DMS53 treated with DMSO at 0.1 percent for 48 hours (cell line): Measurements from ENCODE around the gene DEPDC1B.
"Not testable (repeated sequence)": the region's sequence is repeated elsewhere in the genome, so short reads cannot be mapped to it uniquely, and the experiment has no call there.

Experiments used
- DNase-seq: peaks from one replicate; lab custom pipeline; 2025; ENCODE audit not compliant: unreplicated experiment; lab: John Stamatoyannopoulos, UW

Gene DEPDC1B

DNA sequence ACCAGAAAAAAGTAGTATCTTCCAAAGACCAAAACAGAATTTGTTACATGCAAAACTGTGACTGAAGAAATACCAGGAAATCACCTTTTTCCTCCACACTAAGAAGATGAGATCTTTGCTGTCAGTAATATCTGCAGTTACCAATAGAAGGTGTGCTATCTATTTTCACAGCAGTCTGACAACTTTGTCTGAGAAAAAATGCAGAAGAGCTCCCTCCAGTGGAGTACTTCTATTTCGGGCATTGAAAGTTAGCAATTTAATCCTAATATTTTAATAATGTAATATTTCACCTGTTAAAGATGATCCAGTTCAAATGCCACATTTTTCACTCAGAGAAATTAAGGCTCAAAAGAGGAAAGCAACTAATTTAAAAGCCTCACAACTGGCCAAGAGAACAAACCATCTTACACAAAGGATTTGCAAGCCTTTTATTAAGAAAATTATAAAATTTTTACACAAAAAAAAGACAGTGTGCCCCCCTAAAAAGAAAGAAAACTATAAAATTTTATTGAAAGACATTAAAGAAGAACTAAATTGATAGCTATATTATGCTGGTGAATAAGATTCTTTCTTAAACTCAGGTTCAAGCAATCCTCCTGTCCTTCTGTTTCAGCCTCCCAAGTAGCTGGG lies 50.6 kb downstream of the DEPDC1B start:
- peak; percentile 67 for DNase-seq

DNA sequence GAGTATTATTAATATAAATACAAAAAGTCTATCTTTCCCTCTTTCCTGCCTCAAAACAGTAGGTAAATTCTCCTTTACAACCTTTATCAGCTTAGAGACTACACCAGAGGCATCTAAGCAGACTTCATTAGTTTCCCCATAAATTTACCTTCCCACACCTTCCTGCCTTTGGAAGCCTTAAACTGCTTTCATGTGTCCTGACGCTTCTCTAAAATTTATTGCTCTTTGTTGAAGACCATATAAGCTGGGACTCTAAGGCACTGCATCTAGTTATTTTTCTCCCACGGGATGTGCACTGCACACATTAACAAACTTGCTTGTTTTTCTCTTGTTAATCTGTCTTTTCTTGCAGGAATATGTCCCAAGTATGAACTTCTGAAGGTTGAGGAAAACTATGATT lies 51.8 kb downstream of the DEPDC1B start:
- DNase-seq = no peak

DNA sequence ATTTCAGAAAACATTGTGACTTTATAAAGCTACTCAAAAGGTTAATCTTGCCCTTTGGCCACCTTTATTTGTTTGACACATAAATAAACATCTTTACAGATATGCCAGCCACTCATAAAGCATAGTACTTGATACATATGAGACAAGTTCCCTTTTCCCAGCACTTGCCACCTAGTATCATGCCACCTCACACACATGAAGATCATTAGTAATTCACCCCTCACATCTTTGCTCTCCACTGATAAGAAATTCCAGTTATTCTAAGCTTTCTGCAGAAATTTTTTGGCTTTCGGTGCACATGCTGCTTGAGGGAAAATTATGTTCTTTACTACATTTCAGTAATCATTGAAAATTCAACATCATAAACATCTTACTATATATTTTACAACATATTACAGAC lies 59.1 kb downstream of the DEPDC1B start:
- no peak for DNase-seq

DNA sequence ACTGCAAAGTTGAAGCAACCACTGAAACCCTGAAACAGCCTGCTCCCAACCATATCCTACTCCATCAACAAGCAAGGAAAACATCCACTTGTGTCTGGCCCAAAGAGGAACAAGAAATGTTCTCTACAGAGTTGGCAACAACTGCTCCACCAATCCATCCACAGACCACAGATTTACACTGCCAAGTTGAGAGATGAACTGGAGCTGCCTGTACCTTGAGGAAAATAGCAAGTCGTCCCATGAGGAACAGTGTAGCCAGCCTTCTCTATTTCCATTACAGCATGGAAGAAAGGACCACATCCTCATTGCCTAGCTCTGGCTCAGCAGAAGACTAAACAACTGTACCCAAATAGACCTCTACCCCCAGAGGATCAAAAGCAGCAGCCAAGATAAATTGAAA lies 60.4 kb downstream of the DEPDC1B start:
- no peak for DNase-seq

DNA sequence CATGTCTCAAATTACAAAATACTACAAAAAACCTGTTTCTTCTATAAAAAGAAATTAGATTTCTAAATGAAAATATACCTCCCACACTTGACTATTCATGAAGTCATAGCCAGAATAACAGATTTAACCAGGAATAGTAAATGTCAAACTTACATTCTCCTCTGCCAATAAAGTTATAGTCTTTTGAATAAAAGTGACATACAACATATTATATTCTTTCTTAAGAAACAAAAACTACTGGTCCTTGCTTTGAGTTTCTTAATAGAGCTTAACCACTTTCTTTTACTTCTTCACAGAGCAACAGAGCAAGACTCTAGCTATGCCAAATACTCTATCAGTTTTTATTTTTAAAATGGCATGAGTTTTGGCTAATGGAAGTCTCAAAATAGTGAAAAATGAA lies 61.7 kb downstream of the DEPDC1B start:
- DNase-seq = no peak

DNA sequence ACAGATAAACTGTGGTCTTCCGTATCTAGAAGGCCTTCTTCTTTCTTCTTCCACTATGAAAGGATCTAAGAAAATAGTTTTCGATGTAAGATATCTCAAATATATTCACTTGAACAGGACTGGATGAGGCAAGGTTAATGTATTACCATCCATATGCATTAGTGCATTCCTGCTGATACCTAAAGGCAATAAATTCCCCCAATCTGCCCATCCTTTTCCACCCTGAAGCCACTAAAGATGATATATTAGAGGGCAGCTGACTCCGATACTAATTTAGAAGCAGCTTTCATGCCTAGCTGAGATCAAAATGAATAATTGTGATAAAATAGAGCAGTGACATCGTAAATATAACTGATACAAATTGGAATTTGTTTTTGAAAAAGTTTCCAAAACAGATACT lies 63.3 kb downstream of the DEPDC1B start:
- no peak for DNase-seq

DNA sequence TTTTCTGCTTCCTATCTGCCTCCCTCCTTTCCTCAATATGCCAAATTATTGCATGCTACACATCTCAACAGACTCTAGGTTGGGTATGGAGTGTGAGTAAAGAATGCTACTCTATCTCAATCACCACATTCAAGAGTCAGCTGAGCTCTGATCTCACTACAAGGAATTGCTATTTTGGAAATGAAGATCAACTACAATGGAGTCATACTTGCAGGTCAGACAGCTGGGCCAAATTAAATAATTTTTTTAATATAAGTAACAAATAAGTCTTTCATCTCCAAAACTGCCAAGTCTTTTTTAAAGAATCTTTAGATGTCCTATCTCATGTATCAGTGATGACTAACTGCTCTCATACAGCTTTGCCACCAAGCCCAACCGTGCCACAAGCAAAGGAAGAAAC lies 64.0 kb downstream of the DEPDC1B start:
- DNase-seq = no peak

DNA sequence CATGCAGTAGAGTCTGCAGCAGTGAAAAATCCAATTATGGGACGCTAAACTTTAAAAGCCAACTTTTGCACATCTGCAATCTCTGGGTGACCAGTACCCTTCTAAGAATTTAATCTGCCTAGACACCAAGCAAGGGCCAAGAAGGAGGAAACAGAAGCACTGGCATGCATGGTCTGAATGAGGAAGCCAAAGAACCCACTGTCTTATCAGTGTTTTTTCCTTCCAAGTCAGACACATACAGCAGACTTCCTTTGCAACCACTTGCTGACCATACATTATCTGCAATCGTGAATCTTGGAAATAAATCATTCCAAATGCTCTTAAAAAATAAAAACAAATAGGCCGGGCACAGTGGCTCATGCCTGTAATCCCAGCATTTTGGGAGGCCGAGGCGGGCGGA lies 65.9 kb downstream of the DEPDC1B start:
- DNase-seq = no peak

DNA sequence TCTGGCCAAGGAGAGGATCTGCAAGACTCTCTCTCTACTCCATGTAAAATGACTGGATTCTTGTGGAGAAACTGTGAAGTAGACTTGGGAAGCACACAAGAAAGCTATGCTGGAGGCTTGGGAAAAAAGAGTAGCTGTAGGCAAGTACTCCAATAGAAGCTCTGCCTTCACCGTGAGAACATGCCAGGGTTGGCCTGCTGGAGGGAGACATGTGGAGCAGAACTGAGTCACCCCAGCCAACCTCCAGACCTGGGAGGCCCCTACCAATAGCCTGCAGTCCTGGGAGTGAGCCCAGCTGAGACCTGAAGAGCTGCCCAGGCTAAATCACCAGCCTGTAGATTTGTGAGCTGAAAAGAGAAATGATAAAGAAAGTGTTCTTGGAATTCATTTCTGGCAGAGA lies 66.6 kb downstream of the DEPDC1B start:
- no peak for DNase-seq

DNA sequence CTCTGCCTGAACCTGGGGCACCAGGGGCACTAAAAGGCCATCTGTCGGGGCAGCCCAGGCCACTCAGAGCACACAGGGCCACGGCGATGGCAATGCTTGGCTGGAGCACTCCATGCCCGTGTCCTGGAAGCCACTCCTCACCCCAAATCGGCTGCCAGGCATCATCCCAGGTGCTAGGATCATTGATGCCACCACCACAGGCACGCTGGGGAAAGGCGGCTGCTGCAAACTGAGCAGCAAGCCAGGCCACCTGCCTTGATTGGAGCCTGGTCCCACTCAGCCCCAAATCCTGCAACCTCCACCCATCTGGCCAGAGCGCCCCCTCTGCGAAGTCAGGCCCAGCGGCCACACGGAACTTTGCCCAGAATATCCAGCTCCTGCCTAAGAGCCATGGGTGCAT lies 67.8 kb downstream of the DEPDC1B start:
- DNase-seq = no peak

DNA sequence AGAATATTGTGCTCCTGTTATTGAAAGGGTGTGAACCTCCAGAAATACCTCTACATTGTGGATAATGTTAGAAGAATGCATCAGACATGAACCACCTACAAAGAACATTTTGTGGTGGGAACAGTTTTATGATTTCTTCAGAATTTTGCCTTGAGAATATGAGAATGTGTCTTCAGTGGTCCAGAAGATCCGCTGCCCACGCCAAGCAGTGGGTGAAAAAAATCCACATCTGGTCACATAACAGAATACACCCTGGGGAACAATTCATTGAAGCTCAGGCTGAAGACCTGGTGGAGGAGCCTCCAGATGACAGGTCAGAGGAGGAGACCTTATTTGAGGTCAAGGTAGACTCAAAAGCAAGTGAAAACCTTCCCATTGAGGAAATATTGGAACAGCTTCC lies 69.1 kb downstream of the DEPDC1B start:
- no peak for DNase-seq

DNA sequence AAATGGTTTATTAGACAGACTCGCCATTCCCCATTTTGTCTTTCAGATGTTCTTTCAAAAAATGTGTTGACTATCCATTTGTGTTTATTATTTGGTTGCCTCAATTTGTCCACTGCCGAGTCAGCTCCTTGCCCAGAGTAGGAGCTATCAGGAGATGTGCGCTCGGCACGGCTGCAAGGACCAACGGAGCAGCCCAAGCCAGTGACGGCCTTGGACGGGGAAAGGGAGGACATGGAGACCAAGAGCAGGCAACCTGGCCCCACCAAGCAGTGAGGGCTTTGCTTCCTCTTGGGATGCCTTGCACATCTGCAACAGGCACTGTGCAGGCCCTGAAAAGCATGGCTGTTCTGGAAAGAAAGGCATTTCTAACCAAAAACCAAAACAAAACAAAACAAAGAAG lies 69.8 kb downstream of the DEPDC1B start:
- DNase-seq = no peak

DNA sequence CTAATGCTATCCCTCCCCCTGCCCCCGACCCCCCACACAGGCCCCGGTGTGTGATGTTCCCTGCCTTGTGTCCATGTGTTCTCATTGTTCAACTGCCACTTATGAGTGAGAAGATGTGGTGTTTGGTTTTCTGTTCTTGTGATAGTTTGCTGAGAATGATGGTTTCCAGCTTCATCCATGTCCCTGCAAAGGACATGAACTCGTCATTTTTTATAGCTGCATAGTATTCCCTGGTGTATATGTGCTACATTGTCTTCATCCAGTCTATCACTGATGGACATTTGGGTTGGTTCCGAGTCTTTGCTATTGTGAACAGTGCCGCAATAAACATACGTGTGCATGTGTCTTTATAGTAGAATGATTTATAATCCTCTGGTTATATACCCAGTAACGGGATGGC lies 75.1 kb downstream of the DEPDC1B start:
- DNase-seq = not testable (repeated sequence)

DNA sequence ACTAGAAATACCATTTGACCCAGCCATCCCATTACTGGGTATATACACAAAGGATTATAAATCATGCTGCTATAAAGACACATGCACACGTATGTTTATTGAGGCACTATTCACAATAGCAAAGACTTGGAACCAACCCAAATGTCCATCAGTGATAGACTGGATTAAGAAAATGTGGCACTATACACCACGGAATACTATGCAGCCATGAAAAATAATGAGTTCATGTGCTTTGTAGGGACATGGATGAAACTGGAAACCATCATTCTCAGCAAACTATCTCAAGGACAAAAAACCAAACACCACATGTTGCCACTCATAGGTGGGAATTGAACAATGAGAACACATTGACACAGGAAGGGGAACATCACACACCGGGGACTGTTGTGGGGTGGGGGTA lies 79.2 kb downstream of the DEPDC1B start:
- DNase-seq = not testable (repeated sequence)

DNA sequence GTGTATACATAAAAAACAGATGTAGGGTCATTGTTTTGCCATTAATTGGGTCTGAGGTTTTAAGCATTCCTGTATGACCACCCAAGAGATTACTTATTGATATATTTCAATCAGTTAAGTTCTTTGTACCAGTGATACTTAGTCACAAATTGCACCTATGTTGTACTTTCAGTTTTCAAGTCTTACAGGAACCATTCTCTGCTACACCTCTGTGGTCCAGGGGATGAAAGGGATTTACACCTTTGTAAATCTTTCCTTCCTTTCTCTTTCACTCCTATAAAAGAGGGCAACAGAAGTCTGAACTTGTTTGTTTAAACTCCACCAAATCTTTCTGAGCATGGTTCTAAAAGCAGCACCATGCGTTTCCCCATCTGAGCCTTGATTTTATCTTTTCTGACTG lies 86.1 kb downstream of the DEPDC1B start:
- no peak for DNase-seq

DNA sequence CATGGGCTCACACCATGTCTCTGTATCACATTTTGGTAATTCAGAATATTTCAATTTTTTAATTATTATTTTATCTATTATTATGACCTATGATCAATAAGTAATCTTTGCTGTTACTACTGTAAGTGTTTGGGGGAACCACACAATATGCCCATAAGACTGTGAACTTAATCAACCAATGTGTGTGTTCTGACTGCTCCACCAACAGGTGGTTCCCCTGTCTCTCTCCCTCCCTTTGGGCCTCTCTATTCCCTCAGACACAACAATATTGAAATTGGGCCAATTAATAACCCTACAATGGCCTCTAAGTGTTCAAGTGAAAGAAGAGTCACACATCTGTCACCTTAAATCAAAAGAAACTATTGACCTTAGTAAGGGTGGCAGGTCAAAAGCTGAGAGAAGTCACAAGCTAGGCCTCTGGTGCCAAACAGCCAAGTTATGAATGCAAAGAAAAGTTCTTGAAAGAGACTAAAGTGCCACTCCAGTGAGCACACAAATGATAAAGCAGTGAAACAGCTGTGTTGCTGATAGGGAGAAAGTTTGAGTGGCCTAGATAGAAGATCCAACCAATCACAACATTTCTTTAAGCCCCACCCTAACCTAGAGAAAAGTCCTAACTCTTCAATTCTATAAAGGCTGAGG lies 88.7 kb downstream of the DEPDC1B start:
- DNase-seq = no peak

DNA sequence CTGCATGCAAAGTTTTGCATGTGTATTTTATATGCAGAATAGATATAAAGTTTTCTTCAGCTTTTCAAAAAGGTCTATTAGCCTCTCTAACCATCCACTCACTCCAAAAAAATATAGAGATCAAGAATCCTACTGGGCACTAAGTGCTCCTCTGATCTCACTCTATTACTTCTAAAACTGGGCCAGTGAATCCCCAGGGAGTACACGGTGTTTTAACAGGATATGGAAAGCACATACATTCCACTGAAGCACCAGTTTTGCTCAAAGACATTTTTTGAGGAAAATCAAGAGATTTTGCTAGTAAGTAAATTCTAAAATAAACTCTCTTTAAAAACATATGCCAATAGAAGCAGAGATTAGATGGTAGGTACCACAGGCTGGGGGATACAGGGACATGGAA lies 95.2 kb downstream of the DEPDC1B start:
- no peak for DNase-seq

DNA sequence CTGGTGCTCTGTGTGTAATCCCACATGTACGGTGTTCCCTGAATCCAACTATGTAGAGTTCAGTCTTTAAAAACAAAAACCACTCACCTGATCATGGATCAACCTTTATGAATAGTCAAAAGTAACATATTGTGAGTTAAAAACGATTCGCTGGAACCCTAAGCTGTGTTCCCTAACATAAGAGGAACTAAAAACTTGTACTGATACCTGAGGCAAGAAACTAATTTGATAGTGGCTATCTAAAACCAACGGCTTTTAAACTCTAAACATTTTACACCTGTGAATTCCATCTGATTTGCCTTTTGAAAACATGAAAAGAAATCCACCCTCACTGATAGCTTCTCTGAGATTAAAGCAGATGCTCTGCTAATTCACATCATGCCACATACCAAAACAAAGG lies 101.5 kb downstream of the DEPDC1B start:
- DNase-seq = no peak

DNA sequence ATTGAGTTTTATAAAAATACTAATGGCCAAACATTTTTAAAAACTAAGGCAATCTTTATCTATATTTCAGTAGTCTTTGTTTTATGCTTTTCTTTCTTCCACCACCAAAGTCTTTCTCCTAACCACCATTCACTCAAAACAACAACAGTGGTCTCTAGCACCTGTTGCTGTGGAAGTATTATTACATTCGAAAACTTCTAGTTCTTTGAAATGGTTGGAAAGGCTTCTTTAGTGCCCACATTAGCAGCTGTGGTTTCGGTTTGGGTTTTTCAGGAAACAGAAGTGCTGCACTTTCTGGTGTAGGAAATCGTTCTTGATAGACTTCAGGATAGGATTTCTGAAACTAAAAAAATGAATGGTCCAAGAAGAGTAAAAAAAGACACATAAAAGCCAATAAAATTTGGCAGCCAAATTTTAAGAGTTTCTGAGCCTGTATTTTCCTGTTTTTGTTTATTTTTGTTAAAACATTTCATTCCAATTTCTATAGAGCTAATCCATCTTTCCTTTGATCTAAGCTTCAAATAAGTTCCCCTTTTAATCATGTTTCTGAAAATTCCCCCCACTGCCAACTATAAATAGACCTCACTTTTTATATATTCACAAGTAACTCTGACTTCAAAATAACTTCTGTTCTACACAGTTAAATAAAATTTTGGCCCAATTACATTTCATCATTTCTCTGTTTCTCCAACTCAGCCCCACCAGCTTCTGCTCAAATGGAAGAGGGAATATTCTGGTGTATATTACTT lies 102.2 kb downstream of the DEPDC1B start:
- DNase-seq = no peak

DNA sequence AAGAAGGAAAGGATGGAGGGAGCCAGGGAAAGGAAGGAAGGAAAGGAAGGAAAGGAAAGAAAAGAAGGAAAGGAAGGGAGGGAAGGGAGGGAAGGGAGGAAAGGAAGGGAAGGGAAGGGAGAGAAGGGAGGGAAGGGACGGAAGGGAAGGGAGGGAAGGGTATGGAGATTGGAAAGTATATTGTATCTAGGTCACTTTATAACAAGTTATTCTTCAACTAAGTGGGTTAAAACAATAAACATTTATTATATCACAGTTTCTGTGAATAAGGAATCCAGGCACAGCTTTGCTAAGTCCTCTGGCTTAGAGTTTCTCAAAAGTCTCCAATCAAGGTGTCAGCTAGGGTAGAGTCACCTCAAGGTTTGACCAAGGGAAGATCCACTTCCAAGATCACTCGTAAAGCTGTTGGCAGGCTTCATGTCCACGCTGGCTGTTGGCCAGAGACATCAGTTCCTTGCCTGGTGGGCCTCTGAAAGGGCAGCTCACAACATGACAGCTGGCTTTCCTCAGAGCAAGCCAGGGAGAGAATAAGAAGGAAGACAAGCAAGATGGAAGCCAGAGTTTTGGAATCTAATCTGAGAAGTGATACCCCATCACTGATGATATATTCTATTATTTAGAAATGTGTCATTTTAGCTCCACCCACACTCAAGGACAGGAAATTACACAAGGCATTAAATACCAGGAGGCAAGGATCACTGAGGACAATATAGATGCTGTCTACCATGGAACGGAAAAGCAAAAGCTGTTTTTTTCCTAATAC lies 105.1 kb downstream of the DEPDC1B start:
- DNase-seq = no peak

DNA sequence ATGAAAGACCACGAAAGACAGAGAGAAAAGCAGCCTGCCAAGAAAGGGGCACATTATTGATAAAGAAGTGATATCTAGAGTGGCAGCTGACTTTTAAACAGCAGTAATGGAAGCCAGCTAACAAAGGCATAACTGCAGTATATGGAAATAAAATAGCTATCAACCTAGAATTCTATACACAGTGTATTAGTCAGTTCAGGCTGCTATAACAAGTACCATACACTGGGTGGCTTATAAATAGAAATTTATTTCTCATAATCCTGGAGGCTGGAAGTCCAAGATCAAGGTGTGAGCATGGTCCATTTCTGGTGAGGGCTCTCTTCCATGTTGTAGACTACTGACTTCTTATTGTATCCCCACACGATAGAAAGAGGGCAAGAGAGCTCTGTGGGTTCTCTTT lies 109.8 kb downstream of the DEPDC1B start:
- no peak for DNase-seq

DNA sequence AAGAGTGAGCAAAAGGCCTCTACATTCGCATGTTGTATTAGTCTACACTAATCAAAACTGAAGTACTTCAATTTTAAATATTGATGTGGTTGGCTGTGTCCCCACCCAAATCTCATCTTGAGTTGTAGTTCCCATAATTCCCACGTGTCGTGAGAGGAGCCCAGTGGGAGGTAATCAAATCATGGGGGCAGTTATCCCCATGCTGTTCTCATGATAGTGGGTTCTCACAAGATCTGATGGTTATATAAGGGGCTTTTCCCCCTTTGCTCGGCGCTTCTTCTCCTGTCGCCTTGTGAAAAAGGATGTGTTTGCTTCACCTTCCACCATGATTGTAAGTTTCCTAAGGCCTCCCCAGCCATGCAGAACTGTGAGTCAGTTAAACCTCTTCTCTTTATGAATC lies 112.7 kb downstream of the DEPDC1B start:
- DNase-seq = not testable (repeated sequence)
